Measurements from ENCODE around the gene YBX2. TPM values are rescaled to one million over a fixed set of nuclear protein-coding genes. Genes with fewer than 3 reads are reported as not detected.
"Not testable (repeated sequence)": the region's sequence is repeated elsewhere in the genome, so short reads cannot be mapped to it uniquely, and the experiment has no call there.

Gene YBX2
- total RNA-seq, 1 donor from 2014 or later, result 2.2 TPM

DNA sequence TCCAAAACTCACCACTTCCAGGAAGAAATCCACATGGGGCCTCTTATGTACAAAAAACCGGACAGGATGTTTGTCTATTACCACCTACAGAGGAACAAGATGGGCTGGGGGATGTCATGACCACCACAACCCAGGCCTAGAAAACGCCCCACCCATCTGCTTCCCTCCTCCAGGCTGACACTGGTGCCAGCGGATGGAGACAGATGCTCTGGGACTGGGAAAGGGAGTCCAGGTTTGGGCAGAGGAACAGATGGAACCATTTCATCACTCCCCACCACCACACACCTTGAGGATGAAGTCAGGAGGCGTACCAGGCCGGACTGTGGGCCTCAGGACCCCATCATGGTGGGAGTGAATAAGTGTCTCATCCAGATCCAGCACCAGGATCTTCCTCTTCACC, 47.7 kb downstream of the YBX2 start:
- no peak for DNase-seq (ENCODE audit: low spot score in 2 of 2, unreplicated experiment in 2 of 2)
- no peak overlapping the region for H3K4me3 Mint-ChIP-seq
- H3K9me3 Mint-ChIP-seq, result no peaks in the 10 kb centered on the region
- H3K27ac Mint-ChIP-seq, result no peak overlapping the region
- peaks cover 30% of the 10 kb centered on the region for H3K4me1 Mint-ChIP-seq
- no peaks in the 10 kb centered on the region for H3K27me3 Mint-ChIP-seq (ENCODE audit: low read depth)
- H3K36me3 Mint-ChIP-seq, result peaks cover 14% of the 10 kb centered on the region
- TF ChIP-seq, protein P1, sequence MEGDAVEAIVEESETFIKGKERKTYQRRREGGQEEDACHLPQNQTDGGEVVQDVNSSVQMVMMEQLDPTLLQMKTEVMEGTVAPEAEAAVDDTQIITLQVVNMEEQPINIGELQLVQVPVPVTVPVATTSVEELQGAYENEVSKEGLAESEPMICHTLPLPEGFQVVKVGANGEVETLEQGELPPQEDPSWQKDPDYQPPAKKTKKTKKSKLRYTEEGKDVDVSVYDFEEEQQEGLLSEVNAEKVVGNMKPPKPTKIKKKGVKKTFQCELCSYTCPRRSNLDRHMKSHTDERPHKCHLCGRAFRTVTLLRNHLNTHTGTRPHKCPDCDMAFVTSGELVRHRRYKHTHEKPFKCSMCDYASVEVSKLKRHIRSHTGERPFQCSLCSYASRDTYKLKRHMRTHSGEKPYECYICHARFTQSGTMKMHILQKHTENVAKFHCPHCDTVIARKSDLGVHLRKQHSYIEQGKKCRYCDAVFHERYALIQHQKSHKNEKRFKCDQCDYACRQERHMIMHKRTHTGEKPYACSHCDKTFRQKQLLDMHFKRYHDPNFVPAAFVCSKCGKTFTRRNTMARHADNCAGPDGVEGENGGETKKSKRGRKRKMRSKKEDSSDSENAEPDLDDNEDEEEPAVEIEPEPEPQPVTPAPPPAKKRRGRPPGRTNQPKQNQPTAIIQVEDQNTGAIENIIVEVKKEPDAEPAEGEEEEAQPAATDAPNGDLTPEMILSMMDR (IDR thresholded peaks at IDR 0.05; ENCODE audit: unreplicated experiment), result no peak

DNA sequence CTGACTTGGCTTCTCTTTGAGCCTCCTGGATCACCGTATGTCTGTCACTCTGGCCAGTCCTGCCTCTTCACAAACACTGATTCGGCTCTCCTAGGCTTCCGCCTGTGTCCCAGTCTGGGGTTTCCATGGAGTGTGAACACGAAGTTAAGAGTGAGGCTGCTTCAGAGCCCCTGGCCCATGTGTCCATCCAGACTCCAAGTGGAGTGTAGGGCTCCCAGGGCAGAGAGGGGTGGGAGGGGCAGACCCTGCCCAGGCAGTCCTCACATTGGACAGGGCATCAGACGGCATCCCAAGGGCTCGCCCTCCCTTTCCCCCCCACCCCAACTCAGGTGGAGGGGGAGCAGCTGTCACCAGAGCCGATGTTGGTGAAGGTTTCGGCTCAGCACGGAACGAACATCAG, 50.6 kb downstream of the YBX2 start:
- peaks cover 21% of the 10 kb centered on the region for H3K36me3 Mint-ChIP-seq
- H3K4me1 Mint-ChIP-seq, result peaks cover 33% of the 10 kb centered on the region
- H3K27ac Mint-ChIP-seq; DNase-seq (ENCODE audit: low spot score in 2 of 2, unreplicated experiment in 2 of 2); H3K27me3 Mint-ChIP-seq (ENCODE audit: low read depth); H3K9me3 Mint-ChIP-seq: not testable (repeated sequence)
- peak overlapping the region; percentile 95 for H3K4me3 Mint-ChIP-seq

DNA sequence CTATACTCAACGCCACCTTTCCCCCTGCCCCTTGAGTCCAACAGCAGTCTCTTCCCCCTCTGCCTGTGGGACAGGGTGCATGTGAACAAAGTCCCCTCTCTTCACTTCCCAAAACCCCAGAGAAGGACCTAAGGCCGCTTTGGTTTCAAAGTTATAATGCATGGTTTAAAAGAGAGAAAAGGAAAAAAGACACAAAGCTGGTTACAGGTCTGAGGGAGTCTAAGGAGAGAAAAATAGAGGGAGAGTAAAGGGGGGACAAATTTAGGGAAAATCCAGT, 51.0 kb downstream of the YBX2 start:
- no peaks in the 10 kb centered on the region for H3K9me3 Mint-ChIP-seq
- DNase-seq (ENCODE audit: low spot score in 2 of 2, unreplicated experiment in 2 of 2), result no peak
- TF ChIP-seq, protein P1 (IDR thresholded peaks at IDR 0.05; ENCODE audit: unreplicated experiment), result no peak
- peak overlapping the region; percentile 99 for H3K27ac Mint-ChIP-seq
- H3K4me1 Mint-ChIP-seq, result peaks cover 31% of the 10 kb centered on the region
- H3K36me3 Mint-ChIP-seq, result peaks cover 21% of the 10 kb centered on the region
- peak overlapping the region; percentile 95 for H3K4me3 Mint-ChIP-seq
- no peaks in the 10 kb centered on the region for H3K27me3 Mint-ChIP-seq (ENCODE audit: low read depth)

DNA sequence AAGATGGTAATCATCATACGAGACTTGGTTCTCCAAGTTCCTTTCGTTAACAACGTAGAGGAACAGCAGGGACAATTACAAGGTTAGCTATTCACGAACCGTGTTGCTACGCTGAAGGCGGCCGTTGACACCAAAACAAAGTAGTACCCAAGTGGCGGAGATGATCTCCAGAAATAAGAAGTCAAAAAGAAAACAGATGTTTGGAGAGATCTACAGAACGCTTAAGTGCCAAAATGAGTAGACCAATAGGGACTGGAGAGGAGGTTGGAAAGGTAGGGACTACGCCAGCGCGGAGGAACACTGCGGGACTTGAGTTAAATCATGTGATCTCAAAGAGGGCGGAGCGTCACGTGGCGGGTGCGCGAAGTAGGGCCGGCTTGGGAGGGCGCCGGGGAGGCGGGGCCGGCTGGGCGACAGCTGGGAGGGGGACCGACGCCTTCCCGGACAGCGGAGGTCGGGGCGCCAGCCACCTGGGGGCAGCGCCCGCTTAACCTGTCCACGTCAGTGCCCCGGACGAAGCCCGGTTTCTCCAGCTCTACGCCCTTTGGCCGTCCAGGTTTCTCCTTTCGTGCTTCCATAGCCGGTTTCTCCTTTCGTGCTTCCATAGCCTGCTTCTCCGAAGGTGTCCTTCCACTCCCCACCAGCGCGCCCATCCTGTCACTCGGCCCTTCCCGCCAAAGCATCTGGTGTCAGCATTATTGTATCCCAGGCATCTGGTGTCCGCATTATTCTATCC, 51.6 kb downstream of the YBX2 start:
- TF ChIP-seq, protein P1 (IDR thresholded peaks at IDR 0.05; ENCODE audit: unreplicated experiment), result no peak
- H3K4me1 Mint-ChIP-seq, result peaks cover 31% of the 10 kb centered on the region
- peak overlapping the region; percentile 99 for H3K27ac Mint-ChIP-seq
- peaks cover 21% of the 10 kb centered on the region for H3K36me3 Mint-ChIP-seq
- no peaks in the 10 kb centered on the region for H3K9me3 Mint-ChIP-seq
- no peaks in the 10 kb centered on the region for H3K27me3 Mint-ChIP-seq (ENCODE audit: low read depth)
- H3K4me3 Mint-ChIP-seq, result peak overlapping the region; percentile 95
- DNase-seq (ENCODE audit: low spot score in 2 of 2, unreplicated experiment in 2 of 2), result peak; percentile 93 to 95

DNA sequence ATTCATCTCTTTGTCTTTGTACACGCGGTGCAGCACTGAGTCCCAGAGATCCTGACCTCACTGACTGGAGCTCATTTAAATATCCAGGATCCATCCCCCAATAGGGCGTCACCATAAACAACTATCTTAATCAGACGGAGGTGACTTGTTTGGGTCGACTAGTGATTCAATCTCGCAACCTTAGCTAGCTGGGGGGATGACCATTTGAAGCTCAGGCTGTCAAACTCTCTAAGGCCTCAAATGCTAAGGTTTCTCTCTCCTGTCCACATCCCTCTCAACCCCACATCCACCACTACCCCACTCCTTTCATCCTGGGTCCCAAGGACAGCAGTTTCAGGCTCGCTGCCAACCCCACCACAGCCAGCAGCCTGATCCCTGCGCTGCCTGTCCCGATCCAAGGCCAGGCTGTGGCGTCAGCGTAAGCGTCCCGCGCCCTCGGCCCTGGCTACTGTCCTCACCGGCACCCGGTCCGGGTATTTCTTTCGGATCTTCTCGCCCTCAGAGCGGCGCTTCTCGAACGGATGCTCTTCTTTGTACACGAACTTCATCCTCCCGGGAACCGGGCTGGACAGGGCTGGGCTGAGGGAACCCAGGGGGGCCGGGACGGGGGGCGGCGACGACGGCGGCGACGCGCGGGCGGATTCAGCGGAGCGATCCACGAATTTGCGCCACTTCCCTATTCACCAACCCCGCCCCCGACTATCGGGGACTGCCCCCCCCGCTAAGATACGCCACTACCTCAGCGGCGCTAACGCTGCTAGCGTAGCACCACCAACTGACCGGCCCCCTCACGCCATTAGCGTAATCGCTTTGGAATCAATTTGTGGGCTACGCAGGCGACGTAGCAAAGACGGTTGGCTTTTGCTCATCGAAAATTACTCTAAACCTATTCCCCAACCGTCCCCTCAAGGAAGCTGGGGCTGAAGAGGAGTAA, 52.4 kb downstream of the YBX2 start, which contains the start of gene GABARAP:
GABARAP (minus strand) TSS at position 667 of the 934 bp plus-strand sequence; CDS start at position 548, 119 bp downstream.
- peaks cover 36% of the 10 kb centered on the region for H3K4me1 Mint-ChIP-seq
- DNase-seq (ENCODE audit: low spot score in 2 of 2, unreplicated experiment in 2 of 2), result peak; percentile 89 to 95
- peaks cover 22% of the 10 kb centered on the region for H3K36me3 Mint-ChIP-seq
- TF ChIP-seq, protein P1 (IDR thresholded peaks at IDR 0.05; ENCODE audit: unreplicated experiment), result no peak
- no peaks in the 10 kb centered on the region for H3K27me3 Mint-ChIP-seq (ENCODE audit: low read depth)
- peak within 1 kb of the TSS; percentile 99 for H3K27ac Mint-ChIP-seq
- no peaks in the 10 kb centered on the region for H3K9me3 Mint-ChIP-seq
- peak within 1 kb of the TSS; percentile 95 for H3K4me3 Mint-ChIP-seq

Data from mesothelial cell of epicardium (in vitro differentiated cells).